ENCODE measurements around the gene GPR87. TPM values are rescaled to one million over a fixed set of nuclear protein-coding genes. Genes with fewer than 3 reads are reported as not detected.

The GPR87 gene
- total and polyA plus RNA-seq, 10 donors: not detected

DNA sequence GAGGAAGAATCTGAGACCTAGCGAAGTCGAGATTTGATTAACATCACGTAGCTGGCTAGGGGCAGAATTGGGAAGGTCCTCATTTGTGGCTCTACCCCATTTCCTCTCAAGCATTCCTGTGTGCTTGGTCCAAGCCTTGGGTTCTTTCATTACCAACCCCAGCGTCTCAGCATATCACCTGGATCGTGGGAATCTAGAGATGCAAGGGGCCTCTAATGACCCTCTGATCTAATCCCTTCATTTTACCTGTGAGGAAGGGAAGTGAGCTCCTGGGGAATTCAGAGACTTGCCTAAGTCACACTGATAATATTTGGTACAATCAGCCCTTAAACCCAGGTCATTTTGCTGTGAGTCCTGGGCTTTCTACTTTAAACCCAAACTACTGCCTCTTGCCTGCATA is 2.0 kb downstream of the GPR87 start:
- TF ChIP-seq POLR2A (IDR thresholded peaks at IDR 0.05) (no peak), CTCF (IDR thresholded peaks at IDR 0.05 in 8 of 11, conservative IDR thresholded peaks at IDR 0.05 in 3 of 11) (no peak), POLR2AphosphoS5 (IDR thresholded peaks at IDR 0.05) (no peak)
- 86 to 96% (median 93%) methylated on average over 5 of the region's 5 CpGs for WGBS, 5 donors
- Histone ChIP-seq H3K27me3 (replicated peaks in 1 of 7) (no peaks in the 10 kb centered on the region), H3K36me3 (no peaks in the 10 kb centered on the region), H3K27ac (no peak overlapping the region), H3K4me3 (no peak overlapping the region), H3K9me3 (no peaks in the 10 kb centered on the region), H3K4me1 (peaks cover 0 to 9% (median 0%) of the 10 kb centered on the region in 6 donors)
- intact Hi-C loops (cut with DNase I; ENCODE audit: low total_unique reads): no loop called here
- DNase-seq: no peak

- Histone ChIP-seq H3K4me3 (no peak overlapping the region), H3K27ac (no peak overlapping the region), H3K4me1 (peaks cover 0 to 9% (median 0%) of the 10 kb centered on the region in 6 donors), H3K9me3 (no peaks in the 10 kb centered on the region), H3K36me3 (no peaks in the 10 kb centered on the region), H3K27me3 (replicated peaks in 1 of 7) (no peaks in the 10 kb centered on the region)
- no peak for TF ChIP-seq CTCF (IDR thresholded peaks at IDR 0.05 in 8 of 11, conservative IDR thresholded peaks at IDR 0.05 in 3 of 11)
- TF ChIP-seq POLR2AphosphoS5 (IDR thresholded peaks at IDR 0.05): no peak
- TF ChIP-seq POLR2A (IDR thresholded peaks at IDR 0.05): no peak
- 65 to 92% (median 88%) methylated on average over 2 of the region's 2 CpGs for WGBS, 5 donors
- intact Hi-C loops (cut with DNase I; ENCODE audit: low total_unique reads): no loop called here
- DNase-seq: no peak
These were observed 2.5 kb downstream of the GPR87 start for GRCh38 chr3:151314137-151314536.

- peaks cover 0 to 1% (median 0%) of the 10 kb centered on the region in 6 donors for H3K4me1 ChIP-seq
- TF ChIP-seq POLR2AphosphoS5 (IDR thresholded peaks at IDR 0.05): no peak
- no peak for TF ChIP-seq CTCF (IDR thresholded peaks at IDR 0.05 in 8 of 11, conservative IDR thresholded peaks at IDR 0.05 in 3 of 11)
- no peak for TF ChIP-seq POLR2A (IDR thresholded peaks at IDR 0.05)
- H3K4me3 ChIP-seq: no peak overlapping the region
- no peak for DNase-seq
- no peaks in the 10 kb centered on the region for H3K9me3 ChIP-seq
- H3K36me3 ChIP-seq: no peaks in the 10 kb centered on the region
- intact Hi-C loops (cut with DNase I; ENCODE audit: low total_unique reads): no loop called here
- WGBS, 5 donors: 92 to 96% (median 95%) methylated on average over 3 of the region's 3 CpGs
- no peaks in the 10 kb centered on the region for H3K27me3 ChIP-seq (replicated peaks in 1 of 7)
- no peak overlapping the region for H3K27ac ChIP-seq
These were observed 3.6 kb downstream of the GPR87 start for GRCh38 chr3:151312972-151313371.

DNA sequence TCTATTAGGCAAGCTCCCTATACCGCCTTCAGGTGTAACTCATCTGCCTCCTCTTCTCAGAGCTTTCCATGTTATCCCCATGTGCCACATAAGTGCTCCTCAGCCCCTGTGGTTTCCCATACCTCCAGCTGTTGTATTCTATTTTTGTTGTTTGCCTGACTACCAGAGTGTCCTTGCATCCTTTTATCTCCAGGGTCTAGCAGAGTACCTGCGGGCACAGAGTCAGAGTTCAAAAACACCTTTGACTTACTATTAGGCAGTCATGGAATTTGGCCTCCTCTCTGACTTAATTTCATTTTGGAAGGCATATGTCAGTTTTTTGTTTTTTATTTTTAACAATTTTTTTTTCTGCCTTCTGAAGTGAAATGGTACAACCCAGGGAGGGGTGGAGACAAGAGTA is 7.1 kb downstream of the GPR87 start:
- Histone ChIP-seq H3K27me3 (replicated peaks in 1 of 7) (no peaks in the 10 kb centered on the region), H3K4me1 (peaks cover 0 to 10% (median 0%) of the 10 kb centered on the region in 6 donors), H3K9me3 (no peaks in the 10 kb centered on the region), H3K36me3 (no peaks in the 10 kb centered on the region), H3K27ac (no peak overlapping the region), H3K4me3 (no peak overlapping the region)
- no peak for DNase-seq
- no peak for TF ChIP-seq POLR2A (IDR thresholded peaks at IDR 0.05)
- no peak for TF ChIP-seq POLR2AphosphoS5 (IDR thresholded peaks at IDR 0.05)
- TF ChIP-seq CTCF (IDR thresholded peaks at IDR 0.05 in 8 of 11, conservative IDR thresholded peaks at IDR 0.05 in 3 of 11): no peak
- 92 to 98% (median 98%) methylated on average over 2 of the region's 2 CpGs for WGBS, 5 donors
- intact Hi-C loops (cut with DNase I; ENCODE audit: low total_unique reads): no loop called here
